Measurements from ENCODE around the gene SOS1. TPM values are rescaled to one million over a fixed set of nuclear protein-coding genes. Genes with fewer than 3 reads are reported as not detected.
A peak's percentile ranks its signal among the peaks of the same experiment; 100 is the strongest.

Gene SOS1
- total and polyA plus RNA-seq, 2 of the 13 experiments (the other 11 are each of a cell fraction or from before 2014, with no cell fraction given) = 20.8 to 60.4 TPM

DNA sequence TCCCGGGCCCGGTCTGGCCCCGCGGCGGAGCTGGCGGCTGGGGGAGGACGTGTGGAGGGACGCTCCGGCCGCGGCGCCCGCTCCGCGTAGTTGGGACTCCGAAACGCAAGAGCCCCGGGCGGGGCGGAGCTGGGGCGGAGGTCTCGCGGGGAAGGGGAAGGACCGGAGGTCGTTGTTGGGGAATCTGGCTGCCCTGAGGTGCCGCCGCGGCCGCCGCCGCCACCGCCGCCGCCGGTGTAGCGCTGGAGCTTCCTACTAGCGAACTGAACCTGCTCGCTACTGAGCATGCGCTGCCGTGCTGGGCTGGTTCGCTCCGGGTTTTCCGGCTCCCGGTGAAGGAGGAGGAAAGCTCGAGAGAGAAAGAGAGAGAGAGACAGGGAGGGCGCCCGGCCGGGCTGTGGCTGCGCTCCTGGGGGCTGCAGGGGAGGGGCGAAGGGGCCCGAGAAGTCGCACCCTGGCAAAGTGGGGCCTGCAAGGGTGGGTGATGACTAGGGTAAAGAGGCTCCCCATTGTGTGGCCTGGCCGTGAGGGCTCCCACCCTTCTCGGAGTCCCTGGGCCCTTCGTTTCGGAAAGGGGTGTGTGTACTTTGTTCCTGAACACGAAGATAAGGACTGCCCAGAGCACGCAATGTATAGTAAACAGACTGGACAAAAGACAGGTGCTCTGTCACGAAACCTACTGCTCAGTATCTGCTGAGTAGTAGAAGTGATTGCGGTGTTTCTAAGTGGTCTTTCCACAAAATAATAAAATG lies at the start of gene SOS1 (continued):
- TF ChIP-seq FOXM1 (CRISPR knock-in tag; IDR thresholded peaks at IDR 0.05) (no peak), ZNF335 (CRISPR knock-in tag; IDR thresholded peaks at IDR 0.05) (no peak; the same call in 1 of the 2 replicates), SAP130 (CRISPR knock-in tag; IDR thresholded peaks at IDR 0.05; ENCODE audit: low read depth) (peak; percentile 94), ZNF672 (CRISPR knock-in tag; IDR thresholded peaks at IDR 0.05) (no peak), ZNF496 (CRISPR knock-in tag; IDR thresholded peaks at IDR 0.05; ENCODE audit: insufficient replicate concordance) (no peak), GZF1 (CRISPR knock-in tag; IDR thresholded peaks at IDR 0.05) (peak; percentile 74), TBL1XR1 (IDR thresholded peaks at IDR 0.05; ENCODE audit: borderline replicate concordance, low read length, partially characterized antibody) (peak; percentile 87), ZKSCAN8 (CRISPR knock-in tag; IDR thresholded peaks at IDR 0.05; ENCODE audit: borderline replicate concordance) (peak; percentile 80), XRCC5 (optimal IDR thresholded peaks at IDR 0.05; ENCODE audit: low read length) (peak; percentile 93), HCFC1 (IDR thresholded peaks at IDR 0.05; ENCODE audit: low read depth, low read length) (peak; percentile 22; the same call in 1 of the 2 replicates), ZNF589 (CRISPR knock-in tag; conservative IDR thresholded peaks at IDR 0.05) (0 out of 2 replicates have a peak, but pooled peaks have one; percentile 31), ZNF331 (CRISPR knock-in tag; IDR thresholded peaks at IDR 0.05) (peak; percentile 82), NCOA1 (CRISPR knock-in tag; IDR thresholded peaks at IDR 0.05) (no peak), NCOA2 (CRISPR knock-in tag; IDR thresholded peaks at IDR 0.05) (peak; percentile 65), BRCA1 (CRISPR knock-in tag; IDR thresholded peaks at IDR 0.05) (no peak; the same call in 1 of the 2 replicates), SRY (CRISPR knock-in tag; IDR thresholded peaks at IDR 0.05) (peak; percentile 87; the same call in 1 of the 2 replicates), YEATS4 (CRISPR knock-in tag; IDR thresholded peaks at IDR 0.05; ENCODE audit: borderline replicate concordance) (peak; percentile 91), KLF15 (CRISPR knock-in tag; IDR thresholded peaks at IDR 0.05; ENCODE audit: borderline replicate concordance) (peak; percentile 61; the same call in 1 of the 2 replicates), ZMYM3 (CRISPR knock-in tag; IDR thresholded peaks at IDR 0.05) (peak; percentile 75)
- TF ChIP-seq, protein P1, sequence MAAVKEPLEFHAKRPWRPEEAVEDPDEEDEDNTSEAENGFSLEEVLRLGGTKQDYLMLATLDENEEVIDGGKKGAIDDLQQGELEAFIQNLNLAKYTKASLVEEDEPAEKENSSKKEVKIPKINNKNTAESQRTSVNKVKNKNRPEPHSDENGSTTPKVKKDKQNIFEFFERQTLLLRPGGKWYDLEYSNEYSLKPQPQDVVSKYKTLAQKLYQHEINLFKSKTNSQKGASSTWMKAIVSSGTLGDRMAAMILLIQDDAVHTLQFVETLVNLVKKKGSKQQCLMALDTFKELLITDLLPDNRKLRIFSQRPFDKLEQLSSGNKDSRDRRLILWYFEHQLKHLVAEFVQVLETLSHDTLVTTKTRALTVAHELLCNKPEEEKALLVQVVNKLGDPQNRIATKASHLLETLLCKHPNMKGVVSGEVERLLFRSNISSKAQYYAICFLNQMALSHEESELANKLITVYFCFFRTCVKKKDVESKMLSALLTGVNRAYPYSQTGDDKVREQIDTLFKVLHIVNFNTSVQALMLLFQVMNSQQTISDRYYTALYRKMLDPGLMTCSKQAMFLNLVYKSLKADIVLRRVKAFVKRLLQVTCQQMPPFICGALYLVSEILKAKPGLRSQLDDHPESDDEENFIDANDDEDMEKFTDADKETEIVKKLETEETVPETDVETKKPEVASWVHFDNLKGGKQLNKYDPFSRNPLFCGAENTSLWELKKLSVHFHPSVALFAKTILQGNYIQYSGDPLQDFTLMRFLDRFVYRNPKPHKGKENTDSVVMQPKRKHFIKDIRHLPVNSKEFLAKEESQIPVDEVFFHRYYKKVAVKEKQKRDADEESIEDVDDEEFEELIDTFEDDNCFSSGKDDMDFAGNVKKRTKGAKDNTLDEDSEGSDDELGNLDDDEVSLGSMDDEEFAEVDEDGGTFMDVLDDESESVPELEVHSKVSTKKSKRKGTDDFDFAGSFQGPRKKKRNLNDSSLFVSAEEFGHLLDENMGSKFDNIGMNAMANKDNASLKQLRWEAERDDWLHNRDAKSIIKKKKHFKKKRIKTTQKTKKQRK (IDR thresholded peaks at IDR 0.05; ENCODE audit: low read length) = no peak
- TF ChIP-seq, protein P2, sequence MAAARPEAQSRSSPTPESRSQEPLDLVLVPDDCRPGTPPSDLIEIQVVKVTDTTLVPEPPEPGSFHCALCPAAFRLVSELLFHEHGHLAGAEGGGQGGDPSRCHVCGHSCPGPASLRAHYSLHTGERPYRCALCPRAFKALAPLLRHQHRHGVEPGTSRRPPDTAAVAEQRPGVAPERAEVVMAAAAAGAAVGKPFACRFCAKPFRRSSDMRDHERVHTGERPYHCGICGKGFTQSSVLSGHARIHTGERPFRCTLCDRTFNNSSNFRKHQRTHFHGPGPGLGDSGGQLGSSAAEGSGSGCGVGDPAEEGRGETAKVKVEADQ (CRISPR knock-in tag; IDR thresholded peaks at IDR 0.05; ENCODE audit: borderline replicate concordance) = no peak
- TF ChIP-seq, protein P3, sequence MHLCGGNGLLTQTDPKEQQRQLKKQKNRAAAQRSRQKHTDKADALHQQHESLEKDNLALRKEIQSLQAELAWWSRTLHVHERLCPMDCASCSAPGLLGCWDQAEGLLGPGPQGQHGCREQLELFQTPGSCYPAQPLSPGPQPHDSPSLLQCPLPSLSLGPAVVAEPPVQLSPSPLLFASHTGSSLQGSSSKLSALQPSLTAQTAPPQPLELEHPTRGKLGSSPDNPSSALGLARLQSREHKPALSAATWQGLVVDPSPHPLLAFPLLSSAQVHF (CRISPR knock-in tag; IDR thresholded peaks at IDR 0.05) = no peak
- TF ChIP-seq, protein P4, sequence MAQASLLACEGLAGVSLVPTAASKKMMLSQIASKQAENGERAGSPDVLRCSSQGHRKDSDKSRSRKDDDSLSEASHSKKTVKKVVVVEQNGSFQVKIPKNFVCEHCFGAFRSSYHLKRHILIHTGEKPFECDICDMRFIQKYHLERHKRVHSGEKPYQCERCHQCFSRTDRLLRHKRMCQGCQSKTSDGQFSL (CRISPR knock-in tag; IDR thresholded peaks at IDR 0.05) = no peak; the same call in 1 of the 2 replicates
- TF ChIP-seq, protein P5, sequence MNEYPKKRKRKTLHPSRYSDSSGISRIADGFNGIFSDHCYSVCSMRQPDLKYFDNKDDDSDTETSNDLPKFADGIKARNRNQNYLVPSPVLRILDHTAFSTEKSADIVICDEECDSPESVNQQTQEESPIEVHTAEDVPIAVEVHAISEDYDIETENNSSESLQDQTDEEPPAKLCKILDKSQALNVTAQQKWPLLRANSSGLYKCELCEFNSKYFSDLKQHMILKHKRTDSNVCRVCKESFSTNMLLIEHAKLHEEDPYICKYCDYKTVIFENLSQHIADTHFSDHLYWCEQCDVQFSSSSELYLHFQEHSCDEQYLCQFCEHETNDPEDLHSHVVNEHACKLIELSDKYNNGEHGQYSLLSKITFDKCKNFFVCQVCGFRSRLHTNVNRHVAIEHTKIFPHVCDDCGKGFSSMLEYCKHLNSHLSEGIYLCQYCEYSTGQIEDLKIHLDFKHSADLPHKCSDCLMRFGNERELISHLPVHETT (CRISPR knock-in tag; conservative IDR thresholded peaks at IDR 0.05) = peak; percentile 94

Data from HepG2 (cell line).